GM12874 (cell line): Measurements from ENCODE around the gene TRIM42.

ENCODE experiments used
- TF ChIP-seq, protein P1 (sequence below): IDR thresholded peaks from 2 replicates; pipeline ENCODE4 v1.5.1; 2011; ENCODE audit warnings: low read depth, mild to moderate bottlenecking, control low read depth, low read length, moderate library complexity; ENCODE audit not compliant: insufficient read depth

The TRIM42 gene

DNA sequence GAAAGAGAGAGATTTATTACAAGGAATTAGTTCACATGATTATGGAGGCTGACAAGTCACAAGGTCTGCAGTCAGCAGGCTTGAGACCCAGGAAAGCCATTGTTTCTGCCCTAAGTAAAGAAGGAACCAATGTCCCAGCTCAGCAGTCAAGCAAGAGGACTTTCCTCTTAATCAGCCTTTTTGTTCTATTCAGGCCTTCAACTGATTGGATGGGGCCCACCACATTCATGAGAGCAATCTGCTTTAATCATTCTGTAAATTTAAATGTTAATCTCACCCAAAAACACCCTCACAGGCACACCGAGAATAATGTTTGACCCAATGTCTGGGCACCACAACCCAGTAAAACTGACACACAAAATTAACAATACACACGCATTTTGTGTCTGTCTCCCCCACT lies 64.3 kb downstream of the TRIM42 start:
- TF ChIP-seq, protein P1, sequence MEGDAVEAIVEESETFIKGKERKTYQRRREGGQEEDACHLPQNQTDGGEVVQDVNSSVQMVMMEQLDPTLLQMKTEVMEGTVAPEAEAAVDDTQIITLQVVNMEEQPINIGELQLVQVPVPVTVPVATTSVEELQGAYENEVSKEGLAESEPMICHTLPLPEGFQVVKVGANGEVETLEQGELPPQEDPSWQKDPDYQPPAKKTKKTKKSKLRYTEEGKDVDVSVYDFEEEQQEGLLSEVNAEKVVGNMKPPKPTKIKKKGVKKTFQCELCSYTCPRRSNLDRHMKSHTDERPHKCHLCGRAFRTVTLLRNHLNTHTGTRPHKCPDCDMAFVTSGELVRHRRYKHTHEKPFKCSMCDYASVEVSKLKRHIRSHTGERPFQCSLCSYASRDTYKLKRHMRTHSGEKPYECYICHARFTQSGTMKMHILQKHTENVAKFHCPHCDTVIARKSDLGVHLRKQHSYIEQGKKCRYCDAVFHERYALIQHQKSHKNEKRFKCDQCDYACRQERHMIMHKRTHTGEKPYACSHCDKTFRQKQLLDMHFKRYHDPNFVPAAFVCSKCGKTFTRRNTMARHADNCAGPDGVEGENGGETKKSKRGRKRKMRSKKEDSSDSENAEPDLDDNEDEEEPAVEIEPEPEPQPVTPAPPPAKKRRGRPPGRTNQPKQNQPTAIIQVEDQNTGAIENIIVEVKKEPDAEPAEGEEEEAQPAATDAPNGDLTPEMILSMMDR = no peak

DNA sequence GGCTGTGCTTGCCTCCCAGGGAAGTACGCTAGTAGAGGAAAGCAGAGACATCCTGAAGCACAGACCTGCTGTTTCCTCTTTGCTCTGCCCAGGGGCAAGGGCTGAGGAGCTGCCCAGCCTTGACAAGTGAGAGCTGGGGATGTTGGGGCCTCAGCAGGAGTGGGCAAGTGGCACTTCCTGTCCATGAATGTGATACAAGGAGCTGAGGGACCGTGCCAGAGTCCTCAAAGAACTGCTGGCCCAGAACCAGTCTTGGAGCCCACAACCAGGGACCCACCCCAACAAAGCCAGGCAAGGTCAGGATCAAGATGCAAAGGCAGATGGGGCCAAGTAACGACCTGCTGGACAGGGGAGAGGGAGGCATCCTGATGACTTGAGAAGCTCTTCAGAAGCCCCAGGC lies 70.3 kb downstream of the TRIM42 start:
- TF ChIP-seq, protein P1 = no peak

DNA sequence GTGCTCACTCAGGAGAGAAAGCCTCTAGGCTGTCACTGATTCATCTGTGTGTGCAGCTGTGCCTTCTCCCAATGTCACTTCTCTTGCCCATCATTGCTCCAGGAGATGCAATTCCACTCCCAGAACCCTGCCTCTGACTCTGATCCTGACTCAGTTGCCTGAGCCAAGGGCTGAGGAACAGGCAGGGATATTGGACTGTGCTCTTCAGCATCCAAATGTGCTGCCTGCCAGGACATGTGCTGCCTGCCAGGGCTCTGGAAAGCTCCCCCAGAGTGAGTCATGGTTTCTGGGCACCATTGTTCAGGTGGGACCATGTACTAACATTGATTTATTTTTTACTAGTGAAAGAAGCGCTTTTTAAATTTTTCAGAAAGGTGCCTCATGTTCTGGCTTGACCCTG lies 71.0 kb downstream of the TRIM42 start:
- TF ChIP-seq, protein P1 = no peak
